ENCODE data around the gene KCNQ5. TPM values are rescaled to one million over a fixed set of nuclear protein-coding genes. Genes with fewer than 3 reads are reported as not detected.

Gene KCNQ5
- total RNA-seq, 2 experiments from 2014 or later: 2.1 to 2.5 TPM

GRCh38 chr6:72869621-72870020, 247.8 kb downstream of the KCNQ5 start:
- intact Hi-C loops (cut with DNase I, micrococcal nuclease): no loop called here

GRCh38 chr6:72873433-72873832, 251.6 kb downstream of the KCNQ5 start:
- no peaks in the 10 kb centered on the region for H3K36me3 Mint-ChIP-seq (ENCODE audit: low read depth)
- H3K4me3 Mint-ChIP-seq: no peak overlapping the region
- H3K9me3 ChIP-seq (ENCODE audit: control insufficient read depth in 1 of 2, insufficient read depth in 1 of 2, low read length in 2 of 2): no peaks in the 10 kb centered on the region
- CTCF ChIA-PET: no interaction called here
- no peak for TF ChIP-seq CTCF (IDR thresholded peaks at IDR 0.05)
- H3K27ac Mint-ChIP-seq: no peak overlapping the region
- no peaks in the 10 kb centered on the region for H3K9me3 Mint-ChIP-seq
- POLR2A ChIA-PET: no interaction called here
- H3K4me3 ChIP-seq (ENCODE audit: low read length): no peak overlapping the region
- H3K4me1 Mint-ChIP-seq (ENCODE audit: low read depth): no peaks in the 10 kb centered on the region
- no peak for DNase-seq
- no peaks in the 10 kb centered on the region for H3K27me3 Mint-ChIP-seq
- no peak overlapping the region for H3K27ac ChIP-seq (ENCODE audit: low read depth in 1 of 2, low read length in 2 of 2)
- intact Hi-C loops (cut with DNase I, micrococcal nuclease): no loop called here
- no peak for ATAC-seq (ENCODE audit: poor library complexity)
- H3K36me3 ChIP-seq (ENCODE audit: insufficient read depth, low read length): no peaks in the 10 kb centered on the region
- H3K4me1 ChIP-seq (ENCODE audit: insufficient read depth, low read length): no peaks in the 10 kb centered on the region
- no peaks in the 10 kb centered on the region for H3K27me3 ChIP-seq (ENCODE audit: control insufficient read depth in 1 of 2, insufficient read depth in 2 of 2, low read length in 2 of 2)

More at GRCh38 chr6:72869621-72870020, 247.8 kb downstream of the KCNQ5 start:
- Histone ChIP-seq H3K27ac (ENCODE audit: low read depth in 1 of 2, low read length in 2 of 2) (no peak overlapping the region), H3K36me3 (ENCODE audit: insufficient read depth, low read length) (no peaks in the 10 kb centered on the region), H3K4me1 (ENCODE audit: insufficient read depth, low read length) (no peaks in the 10 kb centered on the region), H3K4me3 (ENCODE audit: low read length) (no peak overlapping the region), H3K27me3 (ENCODE audit: control insufficient read depth in 1 of 2, insufficient read depth in 2 of 2, low read length in 2 of 2) (no peaks in the 10 kb centered on the region), H3K9me3 (ENCODE audit: control insufficient read depth in 1 of 2, insufficient read depth in 1 of 2, low read length in 2 of 2) (no peaks in the 10 kb centered on the region)
- Mint-ChIP-seq H3K36me3 (ENCODE audit: low read depth) (no peaks in the 10 kb centered on the region), H3K4me3 (no peak overlapping the region), H3K4me1 (ENCODE audit: low read depth) (no peaks in the 10 kb centered on the region), H3K9me3 (no peaks in the 10 kb centered on the region), H3K27ac (no peak overlapping the region), H3K27me3 (no peaks in the 10 kb centered on the region)
- ATAC-seq (ENCODE audit: poor library complexity) (no peak), DNase-seq (no peak)
- no peak for TF ChIP-seq CTCF (IDR thresholded peaks at IDR 0.05)
- POLR2A ChIA-PET: no interaction called here
- CTCF ChIA-PET: no interaction called here

- no peak for DNase-seq
- TF ChIP-seq CTCF (IDR thresholded peaks at IDR 0.05): no peak
- H3K27me3 Mint-ChIP-seq: no peaks in the 10 kb centered on the region
- H3K4me3 ChIP-seq (ENCODE audit: low read length): no peak overlapping the region
- ChIA-PET CTCF (no interaction called here), POLR2A (no interaction called here)
- no peaks in the 10 kb centered on the region for H3K9me3 Mint-ChIP-seq
- no peaks in the 10 kb centered on the region for H3K4me1 ChIP-seq (ENCODE audit: insufficient read depth, low read length)
- no peaks in the 10 kb centered on the region for H3K27me3 ChIP-seq (ENCODE audit: control insufficient read depth in 1 of 2, insufficient read depth in 2 of 2, low read length in 2 of 2)
- H3K36me3 Mint-ChIP-seq (ENCODE audit: low read depth): no peaks in the 10 kb centered on the region
- no peaks in the 10 kb centered on the region for H3K36me3 ChIP-seq (ENCODE audit: insufficient read depth, low read length)
- H3K9me3 ChIP-seq (ENCODE audit: control insufficient read depth in 1 of 2, insufficient read depth in 1 of 2, low read length in 2 of 2): no peaks in the 10 kb centered on the region
- H3K27ac Mint-ChIP-seq: no peak overlapping the region
- intact Hi-C loops (cut with DNase I, micrococcal nuclease): no loop called here
- H3K4me3 Mint-ChIP-seq: no peak overlapping the region
- H3K27ac ChIP-seq (ENCODE audit: low read depth in 1 of 2, low read length in 2 of 2): no peak overlapping the region
- H3K4me1 Mint-ChIP-seq (ENCODE audit: low read depth): no peaks in the 10 kb centered on the region
- no peak for ATAC-seq (ENCODE audit: poor library complexity)
These were observed 254.4 kb downstream of the KCNQ5 start for GRCh38 chr6:72876256-72876655.

Measured in CD4-positive, alpha-beta T cell (primary cell).